ENCODE data around the gene SPTLC2. TPM values are rescaled to one million over a fixed set of nuclear protein-coding genes. Genes with fewer than 3 reads are reported as not detected.

Gene SPTLC2
- total and polyA plus RNA-seq, 2 donors (not counting 1 experiment from before 2014, with no cell fraction given) = 22.8 to 25.9 TPM

DNA sequence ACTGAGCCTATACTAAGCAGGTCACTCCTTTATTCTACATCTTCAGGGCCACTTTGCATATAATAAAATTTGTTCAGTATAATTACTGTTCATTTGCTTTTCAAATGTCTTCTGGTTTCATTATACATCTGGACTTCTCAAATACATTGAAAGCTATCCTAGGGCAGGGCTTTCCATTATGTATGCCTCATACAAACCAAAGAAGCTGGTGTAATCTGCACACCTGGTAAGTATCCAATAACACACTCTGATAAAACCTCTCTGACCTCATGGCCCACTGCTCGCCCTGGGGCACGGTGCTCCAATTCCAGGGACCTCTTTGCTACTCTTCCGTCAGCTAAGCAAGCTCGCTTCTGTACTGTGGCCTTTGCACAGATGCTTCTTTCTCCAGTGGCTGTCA lies 95.9 kb downstream of the SPTLC2 start:
- Histone ChIP-seq H3K36me3 (ENCODE audit: control insufficient read depth, insufficient read depth, low read length) (peaks cover 2% of the 10 kb centered on the region), H4K20me1 (ENCODE audit: control insufficient read depth, extremely low read depth, insufficient read depth, low read length) (no peaks in the 10 kb centered on the region), H3K27me3 (ENCODE audit: control insufficient read depth, insufficient read depth, low read length) (no peaks in the 10 kb centered on the region), H3K4me3 (replicated peaks in 1 of 4; ENCODE audit: control extremely low read depth in 1 of 4, insufficient read depth in 1 of 4, low read depth in 3 of 4, low read length in 4 of 4) (no peak overlapping the region), H3K4me1 (ENCODE audit: control insufficient read depth, extremely low read depth, insufficient read depth, low read length) (no peaks in the 10 kb centered on the region), H3K79me2 (ENCODE audit: control insufficient read depth, insufficient read depth, low read length) (no peaks in the 10 kb centered on the region), H3K9ac (ENCODE audit: insufficient read depth, low read length) (no peak overlapping the region), H2AFZ (ENCODE audit: low read length) (no peak overlapping the region), H3K9me3 (ENCODE audit: control insufficient read depth, insufficient read depth, low read depth, low read length) (no peaks in the 10 kb centered on the region), H3K4me2 (ENCODE audit: extremely low read depth, insufficient read depth, low read length) (no peak overlapping the region), H3K27ac (ENCODE audit: insufficient read depth, low read length) (no peak overlapping the region)
- DNase-seq (ENCODE audit: low read depth in 2 of 2) = no peak
- no peak for TF ChIP-seq EZH2 (IDR thresholded peaks at IDR 0.05; ENCODE audit: low read length, missing control alignments)
- TF ChIP-seq, protein P1, sequence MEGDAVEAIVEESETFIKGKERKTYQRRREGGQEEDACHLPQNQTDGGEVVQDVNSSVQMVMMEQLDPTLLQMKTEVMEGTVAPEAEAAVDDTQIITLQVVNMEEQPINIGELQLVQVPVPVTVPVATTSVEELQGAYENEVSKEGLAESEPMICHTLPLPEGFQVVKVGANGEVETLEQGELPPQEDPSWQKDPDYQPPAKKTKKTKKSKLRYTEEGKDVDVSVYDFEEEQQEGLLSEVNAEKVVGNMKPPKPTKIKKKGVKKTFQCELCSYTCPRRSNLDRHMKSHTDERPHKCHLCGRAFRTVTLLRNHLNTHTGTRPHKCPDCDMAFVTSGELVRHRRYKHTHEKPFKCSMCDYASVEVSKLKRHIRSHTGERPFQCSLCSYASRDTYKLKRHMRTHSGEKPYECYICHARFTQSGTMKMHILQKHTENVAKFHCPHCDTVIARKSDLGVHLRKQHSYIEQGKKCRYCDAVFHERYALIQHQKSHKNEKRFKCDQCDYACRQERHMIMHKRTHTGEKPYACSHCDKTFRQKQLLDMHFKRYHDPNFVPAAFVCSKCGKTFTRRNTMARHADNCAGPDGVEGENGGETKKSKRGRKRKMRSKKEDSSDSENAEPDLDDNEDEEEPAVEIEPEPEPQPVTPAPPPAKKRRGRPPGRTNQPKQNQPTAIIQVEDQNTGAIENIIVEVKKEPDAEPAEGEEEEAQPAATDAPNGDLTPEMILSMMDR (conservative IDR thresholded peaks at IDR 0.05 in 1 of 2, IDR thresholded peaks at IDR 0.05 in 1 of 2; ENCODE audit: low read depth in 1 of 2, low read length in 2 of 2) = no peak

DNA sequence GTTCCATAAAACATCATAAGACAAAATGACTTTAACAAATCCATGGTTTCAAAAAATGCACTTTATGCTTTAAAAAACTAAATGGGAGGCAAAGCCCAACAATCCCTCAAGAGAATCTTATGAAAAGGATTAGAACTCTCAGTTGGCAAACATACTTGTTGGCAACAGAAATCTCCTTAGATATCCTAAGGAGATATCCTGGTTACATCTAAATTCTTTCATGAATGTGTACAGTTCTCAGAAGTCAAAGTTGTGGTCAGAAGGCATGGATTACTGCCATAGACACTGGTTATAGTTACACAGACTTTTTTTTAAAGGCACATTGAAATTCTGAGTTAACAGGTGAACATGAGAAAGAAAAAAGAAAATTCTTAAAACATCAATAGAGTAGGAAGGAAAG lies 100.3 kb downstream of the SPTLC2 start:
- Histone ChIP-seq H3K4me1 (ENCODE audit: control insufficient read depth, extremely low read depth, insufficient read depth, low read length) (no peaks in the 10 kb centered on the region), H3K27ac (ENCODE audit: insufficient read depth, low read length) (no peak overlapping the region), H3K36me3 (ENCODE audit: control insufficient read depth, insufficient read depth, low read length) (peaks cover 6% of the 10 kb centered on the region), H3K4me3 (replicated peaks in 1 of 4; ENCODE audit: control extremely low read depth in 1 of 4, insufficient read depth in 1 of 4, low read depth in 3 of 4, low read length in 4 of 4) (no peak overlapping the region), H3K4me2 (ENCODE audit: extremely low read depth, insufficient read depth, low read length) (no peak overlapping the region), H3K9me3 (ENCODE audit: control insufficient read depth, insufficient read depth, low read depth, low read length) (no peaks in the 10 kb centered on the region), H3K9ac (ENCODE audit: insufficient read depth, low read length) (no peak overlapping the region), H3K79me2 (ENCODE audit: control insufficient read depth, insufficient read depth, low read length) (no peaks in the 10 kb centered on the region), H4K20me1 (ENCODE audit: control insufficient read depth, extremely low read depth, insufficient read depth, low read length) (no peaks in the 10 kb centered on the region), H3K27me3 (ENCODE audit: control insufficient read depth, insufficient read depth, low read length) (no peaks in the 10 kb centered on the region), H2AFZ (ENCODE audit: low read length) (no peak overlapping the region)
- DNase-seq (ENCODE audit: low read depth in 2 of 2) = peak in 1 of 2 donors; percentile 45
- TF ChIP-seq, protein P1 (conservative IDR thresholded peaks at IDR 0.05 in 1 of 2, IDR thresholded peaks at IDR 0.05 in 1 of 2; ENCODE audit: low read depth in 1 of 2, low read length in 2 of 2) = no peak
- no peak for TF ChIP-seq EZH2 (IDR thresholded peaks at IDR 0.05; ENCODE audit: low read length, missing control alignments)

DNA sequence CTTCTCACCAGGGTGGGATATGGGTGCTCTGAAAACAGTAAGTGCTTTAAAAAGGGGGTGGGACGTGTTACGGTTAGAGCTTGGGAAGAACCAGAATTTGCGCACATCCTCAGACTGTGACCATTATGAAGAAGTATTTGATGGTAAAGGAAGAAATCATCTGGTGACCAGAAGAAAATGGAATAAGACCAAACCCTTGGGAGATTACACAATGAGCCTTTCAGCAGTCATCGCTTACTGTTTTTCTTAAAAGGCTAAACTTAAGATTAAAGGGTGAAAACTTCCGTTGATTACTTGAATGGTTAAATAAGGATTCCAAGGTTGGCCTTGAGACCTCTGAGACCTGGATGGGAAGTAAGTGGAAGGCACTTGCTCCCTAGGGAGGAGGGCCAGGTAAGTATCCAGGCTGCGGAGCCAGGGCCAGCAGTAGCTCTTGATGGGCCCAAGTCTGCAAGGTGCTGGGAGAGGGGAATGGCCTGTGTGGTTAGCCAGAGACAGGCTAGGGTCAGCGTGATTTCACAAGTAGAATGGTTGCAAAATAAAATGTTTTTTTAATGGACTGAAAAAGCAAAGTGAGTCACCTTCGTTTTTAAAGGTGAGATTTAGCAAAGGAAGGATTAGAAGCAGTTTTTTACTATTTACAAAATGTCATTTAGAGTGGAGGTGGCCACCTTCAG lies 104.8 kb downstream of the SPTLC2 start:
- no peaks in the 10 kb centered on the region for H3K9me3 ChIP-seq (ENCODE audit: control insufficient read depth, insufficient read depth, low read depth, low read length)
- no peak overlapping the region for H3K9ac ChIP-seq (ENCODE audit: insufficient read depth, low read length)
- TF ChIP-seq, protein P1 (conservative IDR thresholded peaks at IDR 0.05 in 1 of 2, IDR thresholded peaks at IDR 0.05 in 1 of 2; ENCODE audit: low read depth in 1 of 2, low read length in 2 of 2) = no peak
- no peak for TF ChIP-seq EZH2 (IDR thresholded peaks at IDR 0.05; ENCODE audit: low read length, missing control alignments)
- no peak overlapping the region for H2AFZ ChIP-seq (ENCODE audit: low read length)
- H3K4me2 ChIP-seq (ENCODE audit: extremely low read depth, insufficient read depth, low read length) = no peak overlapping the region
- no peaks in the 10 kb centered on the region for H3K79me2 ChIP-seq (ENCODE audit: control insufficient read depth, insufficient read depth, low read length)
- H3K36me3 ChIP-seq (ENCODE audit: control insufficient read depth, insufficient read depth, low read length) = peaks cover 4% of the 10 kb centered on the region
- DNase-seq (ENCODE audit: low read depth in 2 of 2) = peak in 1 of 2 donors; percentile 4
- no peak overlapping the region for H3K27ac ChIP-seq (ENCODE audit: insufficient read depth, low read length)
- H4K20me1 ChIP-seq (ENCODE audit: control insufficient read depth, extremely low read depth, insufficient read depth, low read length) = no peaks in the 10 kb centered on the region
- no peak overlapping the region for H3K4me3 ChIP-seq (replicated peaks in 1 of 4; ENCODE audit: control extremely low read depth in 1 of 4, insufficient read depth in 1 of 4, low read depth in 3 of 4, low read length in 4 of 4)
- H3K27me3 ChIP-seq (ENCODE audit: control insufficient read depth, insufficient read depth, low read length) = no peaks in the 10 kb centered on the region
- no peaks in the 10 kb centered on the region for H3K4me1 ChIP-seq (ENCODE audit: control insufficient read depth, extremely low read depth, insufficient read depth, low read length)

All from fibroblast of lung (primary cell).